Right lobe of liver (tissue), 4 donors: Measurements from ENCODE around the gene AP5S1.

ENCODE experiments used
- CTCF ChIP-seq, 4 donors: fragments of 200-600 bp in 3 of 4; fragments of 450-650 bp in 1 of 4; IDR thresholded peaks; one replicate each; pipeline versions ENCODE4 v1.5.1 to v1.8.0; 2016 to 2022; ENCODE audit warnings: antibody characterized with exemption in 4 of 4, mild to moderate bottlenecking in 2 of 4
- POLR2A ChIP-seq: fragments of 450-650 bp; IDR thresholded peaks from one replicate; pipeline ENCODE4 v1.6.1; 2017; ENCODE audit warnings: antibody characterized with exemption, mild to moderate bottlenecking
- donor health status: DM: no; HTN: no; CAD: no.
- donor health status: DM: no; HTN: no; CAD: no.
- donor health status: DM: no; HTN: yes; CAD: no.

- no peak for TF ChIP-seq CTCF (IDR thresholded peaks at IDR 0.05)
- no peak for TF ChIP-seq POLR2A
Measured at GRCh38 chr20:3815703-3816315, 4.5 kb upstream of the AP5S1 start.
